Activated CD8-positive, alpha-beta memory T cell treated with anti-CD3 and anti-CD28 coated beads for 4 hours (primary cell): ENCODE results near the gene NUP93.

ENCODE experiments used
- DNase-seq, 2 donors: peaks; one replicate each; pipeline ENCODE4 v3.0.0-alpha.2; 2020; ENCODE audit warnings: low read depth in 2 of 2

Gene NUP93

DNA sequence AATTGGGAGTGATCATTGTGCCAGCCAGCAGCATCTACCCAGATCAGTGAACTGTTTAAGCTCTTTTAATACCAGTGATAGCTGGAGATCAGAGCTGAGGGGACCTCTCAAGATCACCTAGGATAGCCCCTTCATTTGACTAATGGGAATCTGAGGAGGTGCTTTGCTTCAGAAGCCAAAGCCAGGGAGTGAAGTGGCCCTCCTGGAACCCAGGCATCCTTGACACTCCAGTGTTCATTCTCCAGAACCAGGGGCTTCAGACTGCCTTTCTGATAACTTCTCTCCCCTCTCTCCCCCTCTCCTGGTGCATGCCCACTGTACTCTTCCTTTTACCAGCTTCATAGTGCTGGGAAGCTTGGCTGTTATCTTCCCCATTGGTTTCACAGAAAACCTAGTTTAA lies 87.1 kb downstream of the NUP93 start:
- DNase-seq: no peak

DNA sequence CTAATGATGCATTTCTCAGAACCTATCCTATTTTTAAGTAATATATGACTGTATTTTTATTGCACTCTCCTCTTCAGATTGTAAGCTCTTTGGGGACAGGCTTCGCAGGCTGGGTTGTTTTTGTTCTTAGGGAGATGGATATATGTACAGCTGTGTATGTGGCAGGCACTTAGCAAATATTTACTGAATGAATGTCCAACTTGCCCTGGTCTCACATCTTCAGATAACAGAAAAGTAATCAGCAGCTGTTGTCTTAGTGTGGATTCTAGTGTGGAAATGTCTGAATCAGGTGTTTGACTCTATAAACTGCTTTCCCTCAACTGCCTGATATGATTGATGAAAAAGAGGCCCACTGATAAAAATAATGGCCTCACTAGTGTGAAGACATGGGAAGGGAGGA lies 88.0 kb downstream of the NUP93 start:
- DNase-seq: no peak

DNA sequence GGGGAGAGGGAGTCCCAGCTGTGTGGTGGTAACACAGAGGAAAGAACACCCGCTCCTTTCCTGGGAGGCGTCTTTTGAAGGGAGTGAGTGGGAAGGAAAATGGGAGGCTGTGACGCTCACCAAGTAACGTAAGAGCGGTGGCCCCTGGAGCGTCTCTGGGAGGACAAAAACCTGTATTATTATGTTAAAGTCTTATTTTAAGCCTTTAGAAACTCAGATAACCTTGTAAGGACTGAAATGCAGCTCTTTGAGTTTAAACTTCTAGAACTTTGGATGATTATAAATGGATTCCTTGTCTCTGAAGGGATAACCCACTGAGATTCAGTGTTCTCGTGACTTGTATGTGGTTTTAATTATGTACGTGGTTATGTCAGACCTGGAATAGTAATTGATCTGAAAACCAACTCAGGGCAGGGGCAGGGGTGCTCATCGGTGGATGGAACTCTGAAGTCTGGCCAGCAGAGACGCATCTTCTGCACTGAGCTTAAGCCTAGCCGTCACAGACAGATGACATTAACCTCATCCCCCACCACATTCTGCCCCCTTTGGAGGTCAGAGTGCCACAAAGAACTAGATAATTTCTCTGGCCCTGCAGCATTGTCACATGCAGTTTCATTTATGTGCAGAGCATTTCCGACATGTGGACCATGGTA lies 93.3 kb downstream of the NUP93 start:
- no peak for DNase-seq

DNA sequence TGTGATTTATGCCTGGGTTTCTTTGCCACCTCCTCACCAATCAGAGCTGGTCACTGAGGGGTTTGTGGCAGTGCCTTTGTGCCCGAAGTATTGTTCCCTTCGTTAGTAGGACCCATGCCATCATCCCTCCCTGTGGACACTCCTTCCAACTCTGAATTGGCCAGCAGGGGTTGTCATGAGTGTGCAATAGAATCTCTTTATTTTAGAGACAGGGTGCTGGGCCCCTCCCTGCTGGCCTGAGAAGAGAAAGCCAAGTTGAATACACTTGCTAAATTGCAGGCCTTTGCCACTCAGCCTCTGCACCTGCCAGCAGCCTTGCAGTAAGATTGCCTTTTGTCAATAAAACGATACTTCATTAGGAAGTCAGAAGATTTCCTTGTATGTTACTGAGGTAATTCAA lies 94.4 kb downstream of the NUP93 start:
- DNase-seq: no peak

DNA sequence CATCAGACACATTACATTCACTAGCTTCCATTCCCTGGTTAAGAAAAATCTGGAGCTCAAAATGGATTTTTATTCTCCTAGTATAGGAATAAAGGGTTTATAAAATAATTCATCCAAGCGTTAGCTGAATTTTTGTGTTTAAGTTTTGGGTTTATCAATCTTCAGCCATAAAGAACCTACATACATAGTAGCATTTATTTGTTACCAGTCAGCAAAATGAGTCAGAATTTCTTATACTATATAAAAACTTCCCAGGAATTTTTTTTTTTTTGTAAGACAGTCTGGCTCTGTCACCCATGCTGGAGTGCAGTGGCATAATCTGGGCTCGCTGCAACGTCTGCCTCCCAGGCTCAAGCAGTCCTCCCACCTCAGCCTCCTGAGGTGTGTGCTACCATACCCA lies 94.9 kb downstream of the NUP93 start:
- DNase-seq: no peak

DNA sequence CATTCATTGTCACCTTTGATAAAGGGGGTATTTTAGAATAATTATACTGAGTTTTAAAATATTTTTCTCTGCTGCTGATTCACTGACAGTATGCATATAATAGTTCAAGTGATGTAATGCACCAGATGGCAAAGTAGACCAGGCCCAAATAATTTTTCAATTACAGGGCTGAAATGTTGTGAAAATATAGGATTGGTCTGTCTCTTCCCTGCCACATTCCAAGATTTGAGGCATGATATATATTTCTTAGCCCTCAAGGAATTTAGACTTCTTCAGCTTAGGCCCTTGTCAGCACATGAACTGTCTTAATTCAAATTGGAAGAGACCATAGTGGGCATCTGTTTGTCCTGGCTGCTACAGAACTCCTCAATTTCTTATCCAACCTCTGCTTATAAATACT lies 95.9 kb downstream of the NUP93 start:
- no peak for DNase-seq

DNA sequence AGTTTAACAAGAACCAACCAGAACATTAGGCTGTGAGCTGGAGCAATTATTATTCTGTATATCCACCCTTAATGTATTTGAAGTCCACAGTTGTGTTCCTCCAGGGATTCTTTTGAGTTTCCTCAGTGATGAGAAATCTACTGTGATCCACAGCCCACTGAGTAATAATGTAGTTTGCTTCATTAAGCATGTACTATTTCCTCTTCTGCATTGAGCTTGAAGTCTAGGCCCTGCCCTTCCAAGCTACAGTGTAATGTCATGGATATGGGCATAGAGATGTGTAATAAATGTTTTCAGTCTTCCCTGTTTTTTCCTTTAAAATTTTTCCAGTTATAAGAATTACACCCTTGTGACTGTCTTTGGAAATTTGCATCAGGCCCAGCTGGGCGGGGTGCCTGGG lies 98.7 kb downstream of the NUP93 start:
- DNase-seq: no peak

DNA sequence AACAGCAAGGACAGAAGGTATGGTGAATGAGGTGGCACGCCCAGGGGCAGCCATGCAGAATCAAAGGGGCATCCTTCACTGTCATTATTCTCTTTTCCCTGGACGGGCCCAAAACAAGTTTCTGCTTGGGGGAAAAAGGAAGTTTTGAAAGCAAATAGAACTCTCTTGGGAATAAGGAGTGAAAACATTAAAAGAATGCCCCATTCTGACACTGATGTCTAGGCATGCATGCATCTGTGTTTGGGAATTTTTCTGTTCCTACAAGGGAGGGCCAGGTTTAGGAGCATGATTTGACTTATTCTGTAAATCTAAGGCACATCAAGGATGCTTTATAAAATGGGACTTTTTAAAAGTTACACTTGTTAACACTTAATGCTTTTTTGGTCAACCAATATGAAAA lies 100.7 kb downstream of the NUP93 start:
- DNase-seq: no peak

DNA sequence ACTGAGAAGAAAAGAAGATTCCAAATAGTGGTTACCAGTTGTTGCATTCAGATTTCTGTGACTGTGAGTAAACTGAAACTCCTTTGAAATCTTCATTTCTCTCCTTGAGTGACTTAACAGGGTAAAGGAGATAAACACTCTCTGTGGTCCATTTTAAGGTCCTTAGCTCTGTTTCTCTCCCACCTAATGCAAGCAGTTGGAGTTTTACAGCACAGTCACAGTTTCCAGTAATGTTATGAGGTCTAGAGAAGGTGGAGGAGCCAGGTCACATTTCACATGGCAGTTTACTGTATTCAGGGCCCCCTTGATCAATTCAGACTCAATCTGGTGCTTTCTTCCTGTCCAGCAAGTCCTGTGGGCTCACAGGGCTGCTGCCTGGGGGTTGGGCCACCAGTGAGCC lies 102.8 kb downstream of the NUP93 start:
- no peak for DNase-seq

DNA sequence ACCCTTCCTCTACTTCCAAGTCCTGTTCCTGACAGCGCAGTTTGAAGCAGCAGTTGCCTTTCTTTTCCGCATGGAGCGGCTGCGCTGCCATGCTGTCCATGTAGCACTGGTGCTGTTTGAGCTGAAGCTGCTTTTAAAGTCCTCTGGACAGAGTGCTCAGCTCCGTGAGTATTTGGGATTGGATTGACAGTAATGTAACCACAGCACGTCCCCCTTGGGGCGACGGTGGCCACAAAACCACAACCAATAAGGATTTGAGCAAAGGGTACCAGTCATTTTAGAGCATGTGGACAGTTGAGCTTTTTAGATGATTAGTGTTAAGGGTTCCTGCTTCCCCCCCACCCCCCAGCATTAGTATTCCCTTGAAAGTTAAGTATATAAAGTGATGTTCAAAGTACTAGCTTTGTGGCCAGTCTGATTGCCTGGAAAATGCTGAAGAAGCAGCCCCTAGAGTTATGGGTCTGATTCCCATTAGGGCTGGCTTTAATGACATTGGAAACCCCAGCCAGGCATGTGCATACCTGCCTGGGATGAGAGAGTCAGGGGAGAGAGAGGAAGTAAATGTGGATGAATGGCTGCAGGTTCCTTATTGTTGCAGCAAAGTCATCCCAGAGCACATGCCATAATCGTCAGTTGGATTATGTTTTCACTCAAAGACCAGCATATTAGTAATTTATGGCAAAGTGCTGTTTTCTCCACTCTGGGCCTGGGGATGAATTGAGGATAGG lies 103.5 kb downstream of the NUP93 start:
- DNase-seq: no peak

DNA sequence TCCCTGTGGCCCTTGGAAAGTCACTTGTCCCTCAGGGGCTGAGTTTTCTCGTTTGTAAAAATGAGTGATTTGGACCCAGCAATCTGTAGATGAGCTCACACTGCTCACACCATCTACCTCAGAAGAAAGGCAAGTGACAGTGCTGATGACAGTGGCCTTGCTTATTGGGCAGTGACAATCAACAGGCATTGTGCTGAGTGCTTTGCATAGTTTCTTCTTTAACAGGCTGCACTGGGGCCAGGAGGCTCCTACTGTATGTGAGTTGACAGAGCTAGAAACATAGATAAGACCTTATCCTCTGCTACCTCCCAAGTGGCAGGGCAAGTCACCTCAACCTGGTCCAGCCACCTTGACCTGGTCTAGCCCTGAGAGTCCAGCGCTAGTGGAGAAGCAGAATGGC lies 105.4 kb downstream of the NUP93 start:
- DNase-seq: no peak

DNA sequence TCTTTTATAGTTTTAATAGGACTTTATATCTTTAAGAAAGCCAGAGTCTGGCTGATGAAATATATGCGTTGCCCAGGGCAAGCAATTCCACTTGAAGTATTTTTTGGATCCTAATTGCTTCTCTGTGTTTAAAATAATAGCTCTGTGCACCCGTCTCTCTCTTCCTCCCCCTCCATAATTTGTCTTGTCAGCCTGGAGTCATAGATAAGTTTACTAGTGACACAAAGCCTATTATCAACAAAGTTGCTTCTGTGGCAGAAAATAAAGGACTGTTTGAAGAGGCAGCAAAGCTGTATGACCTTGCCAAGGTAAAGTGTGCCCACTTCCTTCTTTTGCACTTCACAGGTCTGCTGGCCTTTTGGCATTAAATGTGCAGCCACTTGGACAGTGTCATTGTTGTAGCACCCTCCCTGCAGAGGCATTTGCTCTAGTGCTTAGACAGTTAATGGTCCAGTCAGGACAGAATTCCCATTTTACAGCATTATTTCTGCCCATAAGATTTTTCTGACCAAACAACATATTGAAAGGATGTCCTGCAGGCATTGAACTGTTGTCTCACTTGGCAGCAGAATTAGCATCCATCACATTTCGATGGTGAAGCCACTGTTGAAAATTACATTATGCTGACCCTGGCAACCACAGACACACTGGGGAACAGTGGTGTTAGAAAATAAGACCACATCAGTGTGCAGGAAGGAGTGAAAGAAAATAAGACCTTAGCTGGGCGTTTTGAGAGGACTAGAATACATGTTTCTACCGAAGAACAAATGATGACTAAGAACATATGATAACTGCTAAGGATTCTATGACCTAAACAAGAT lies 106.7 kb downstream of the NUP93 start:
- no peak for DNase-seq

DNA sequence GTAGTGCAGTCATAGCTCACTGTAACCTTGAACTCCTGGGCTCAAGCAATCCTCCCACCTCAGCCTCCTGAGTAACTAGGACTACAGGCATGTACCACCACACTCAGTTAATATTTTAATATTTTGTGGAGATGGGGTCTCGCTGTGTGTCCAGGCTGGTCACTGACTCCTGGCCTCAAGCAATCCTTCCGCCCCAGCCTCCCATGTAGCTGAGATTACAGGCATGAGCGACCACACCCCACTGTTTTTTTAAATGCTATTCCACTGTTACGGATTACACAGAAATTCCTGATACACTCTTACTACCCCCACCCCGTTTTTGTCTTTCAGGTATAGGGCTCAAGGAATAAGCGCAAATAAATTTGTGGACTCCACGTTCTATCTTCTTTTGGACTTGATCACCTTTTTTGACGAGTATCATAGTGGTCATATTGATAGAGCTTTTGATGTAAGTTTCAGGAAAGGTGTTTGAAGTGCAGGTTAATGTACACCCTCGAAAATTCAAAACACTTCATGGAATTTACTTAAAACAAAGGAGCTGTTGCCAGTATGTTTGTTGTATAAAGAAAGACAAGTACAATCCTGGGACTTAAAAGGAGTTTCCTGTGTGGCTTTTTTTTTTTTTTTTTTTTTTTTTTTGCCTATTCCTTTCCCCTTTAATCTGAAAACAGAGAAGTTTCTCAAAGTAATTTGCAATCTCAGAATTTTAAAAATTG lies 108.9 kb downstream of the NUP93 start:
- DNase-seq: no peak

DNA sequence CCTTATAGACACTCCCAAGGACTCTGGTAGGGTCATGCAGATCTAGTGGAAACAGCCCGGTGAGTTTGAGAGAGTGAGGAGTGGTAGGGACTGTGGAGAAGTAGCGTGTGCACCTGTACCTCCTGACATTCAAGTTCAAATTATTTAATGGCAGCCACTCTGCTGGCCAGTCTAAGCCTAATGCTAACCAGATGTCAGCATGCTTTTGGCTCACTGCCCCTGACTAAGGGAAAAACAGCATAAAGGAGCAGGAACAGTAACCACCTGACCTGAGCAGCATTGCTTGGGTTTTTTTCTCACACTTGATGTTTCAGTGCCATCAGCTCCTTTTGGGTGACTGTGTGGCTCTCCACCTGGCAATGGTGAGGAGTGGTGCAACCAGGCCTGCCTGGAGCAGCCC lies 111.3 kb downstream of the NUP93 start:
- DNase-seq: no peak

DNA sequence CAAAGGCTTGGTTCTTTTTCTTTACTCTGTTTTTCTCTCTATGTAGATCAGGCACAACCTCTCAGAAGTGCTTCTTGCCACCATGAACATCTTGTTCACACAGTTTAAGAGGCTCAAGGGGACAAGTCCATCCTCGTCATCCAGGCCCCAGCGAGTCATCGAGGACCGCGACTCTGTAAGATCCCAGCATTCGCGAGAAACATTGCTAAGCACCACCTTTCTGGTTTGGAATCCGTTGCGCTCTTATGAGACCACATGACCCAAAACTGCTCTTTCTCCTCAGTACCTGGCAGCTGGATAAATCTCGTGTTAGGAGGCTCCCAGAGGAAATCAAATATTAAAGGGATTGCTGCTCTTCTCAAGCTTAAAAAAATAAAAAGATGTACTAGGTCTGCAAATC lies 111.7 kb downstream of the NUP93 start:
- DNase-seq: no peak

DNA sequence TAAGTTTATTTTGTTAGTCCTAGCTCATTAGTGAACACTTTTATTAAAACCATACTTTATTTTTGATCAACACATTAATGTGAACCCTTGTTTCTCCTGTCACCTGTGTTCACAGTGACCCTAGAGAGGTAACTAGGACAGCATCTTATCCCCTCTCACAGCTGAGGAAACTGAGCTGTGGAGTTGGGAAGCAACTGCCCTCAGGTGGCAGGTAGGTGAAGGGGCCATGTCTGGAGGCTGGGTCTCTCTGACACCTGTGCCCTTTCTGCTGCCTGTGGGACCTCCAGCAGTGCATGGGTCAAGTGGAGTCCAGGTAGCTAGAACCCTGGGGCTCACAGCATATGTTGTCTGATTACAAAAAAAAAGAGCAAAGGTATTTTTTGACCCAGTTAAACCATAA lies 112.2 kb downstream of the NUP93 start:
- DNase-seq: no peak

DNA sequence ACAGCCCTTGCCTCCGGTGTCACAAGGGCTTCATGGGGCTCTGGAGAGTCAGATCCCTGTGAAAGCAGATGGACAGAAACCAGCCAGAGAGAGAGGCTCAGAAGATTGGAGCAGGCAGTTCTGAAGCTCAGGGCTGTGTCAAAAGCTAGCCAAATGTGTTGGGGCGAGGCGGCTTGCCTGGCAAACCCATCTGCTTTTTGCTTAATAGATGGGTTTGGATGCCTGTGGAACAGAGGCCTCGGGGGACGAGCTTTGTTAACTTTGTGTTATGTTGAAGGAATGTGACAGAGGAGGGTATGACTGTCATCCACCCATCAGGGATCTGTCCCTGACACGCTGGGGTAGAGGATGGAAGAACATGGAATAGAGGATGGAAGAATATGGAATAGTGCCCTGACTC lies 114.1 kb downstream of the NUP93 start:
- DNase-seq: no peak

DNA sequence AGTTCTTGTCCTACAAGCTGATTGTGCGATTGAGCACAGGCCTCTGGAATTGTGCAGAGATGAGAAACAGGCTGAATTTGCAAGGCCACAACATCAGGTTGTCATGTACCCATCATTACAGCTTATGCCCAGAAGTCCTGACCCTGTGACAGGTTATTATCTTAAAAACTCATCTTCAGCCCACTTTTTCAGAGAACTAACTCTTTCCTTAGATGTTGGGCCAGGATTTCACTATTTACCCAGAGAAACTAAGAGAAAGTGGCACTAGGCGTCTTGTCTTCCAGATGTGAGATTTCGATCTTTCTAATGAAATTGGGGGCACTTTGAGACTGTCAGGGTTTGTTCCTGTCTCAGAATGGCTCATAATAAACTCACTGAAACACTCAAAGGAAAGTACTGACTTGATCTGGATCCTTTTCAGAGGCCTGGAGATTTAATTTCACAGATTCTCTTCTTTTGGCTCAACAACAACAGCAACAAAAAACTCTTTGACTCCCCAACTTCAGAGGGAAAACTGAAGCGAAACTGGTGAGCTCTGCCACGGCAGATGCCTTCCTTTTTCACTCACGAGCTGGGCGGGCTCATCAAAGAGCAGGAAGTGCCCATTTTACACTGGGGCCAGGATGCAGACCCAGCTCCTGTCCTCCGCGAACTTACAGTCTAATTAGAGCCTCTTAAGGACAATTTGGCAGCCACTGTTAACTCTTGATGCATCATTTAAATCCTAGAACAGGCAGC lies 117.4 kb downstream of the NUP93 start:
- no peak for DNase-seq

DNA sequence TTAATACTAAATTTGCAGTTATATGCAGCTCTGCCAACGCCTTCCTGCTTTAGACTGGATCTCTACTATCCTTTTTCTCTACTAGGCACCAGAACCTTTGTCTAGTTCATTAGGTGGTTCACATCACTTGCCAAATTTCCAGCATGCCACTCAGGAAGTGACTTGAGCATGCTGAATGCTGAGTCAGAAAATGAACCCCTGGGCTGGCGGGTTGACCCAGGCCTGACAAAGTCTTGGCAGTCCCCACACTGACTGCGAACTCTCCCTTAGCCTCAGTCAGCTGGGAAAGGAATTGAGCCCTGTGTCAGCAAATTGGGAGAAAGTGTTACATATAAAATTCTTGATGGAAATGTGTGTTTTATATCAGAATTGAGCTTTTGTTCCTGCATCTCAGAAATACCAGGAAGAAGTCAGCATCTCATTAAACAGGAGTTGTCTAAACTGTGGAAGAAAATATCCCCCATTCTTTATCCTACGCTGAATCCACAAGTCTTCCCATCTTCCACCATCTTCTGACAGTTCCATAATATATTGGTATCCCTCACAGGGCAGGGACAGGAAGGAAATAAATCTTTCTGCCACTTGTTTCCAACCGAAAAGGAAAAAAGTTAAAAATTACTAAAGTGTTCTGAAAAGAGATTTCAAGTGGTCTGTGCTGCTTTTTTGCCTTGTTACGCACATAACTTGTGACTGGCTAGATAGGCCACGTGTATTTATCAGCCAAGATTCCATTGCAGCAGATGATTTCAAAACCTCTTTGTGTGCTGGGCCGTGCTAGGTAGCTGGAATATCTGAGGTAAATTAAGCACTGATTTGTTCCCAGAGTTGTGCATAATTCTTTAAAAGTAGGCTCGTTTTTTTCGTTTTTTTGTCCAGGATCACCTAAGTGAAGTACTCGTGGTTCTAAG lies 118.4 kb downstream of the NUP93 start:
- no peak for DNase-seq

DNA sequence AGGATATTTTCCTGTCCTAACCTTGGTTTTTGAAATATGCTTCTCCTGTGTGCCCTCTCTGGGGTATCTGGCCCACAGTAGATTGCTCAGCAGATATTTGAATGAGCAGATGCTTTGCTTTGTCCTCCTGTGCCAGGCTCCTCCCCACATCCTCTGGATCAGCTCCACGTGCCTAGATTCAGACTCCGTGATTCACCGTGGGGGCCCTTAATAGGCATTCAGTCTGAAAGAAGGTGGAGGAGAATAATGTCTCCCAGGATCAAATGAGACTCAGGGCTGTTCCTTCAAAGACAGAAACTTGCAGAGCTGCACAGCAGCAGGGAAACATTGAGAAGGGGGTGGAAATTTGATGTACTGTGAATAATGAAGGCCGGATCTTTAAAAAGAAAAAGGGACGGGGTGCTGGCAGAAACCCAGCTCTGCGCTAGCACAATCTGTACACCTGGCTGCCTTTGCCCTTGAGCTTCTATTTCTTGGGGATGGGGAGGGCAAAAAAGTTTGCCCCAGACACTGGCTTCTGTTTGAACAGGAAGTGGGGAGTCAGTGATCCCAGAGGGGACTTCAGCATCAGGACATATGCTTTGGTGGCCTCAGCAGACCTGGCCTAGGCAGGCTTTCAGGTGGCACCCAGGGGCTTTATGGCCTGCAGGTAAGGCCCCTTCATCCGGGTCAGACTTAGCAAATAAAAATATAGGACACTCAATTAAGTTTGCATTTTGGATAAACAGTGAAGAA lies 119.2 kb downstream of the NUP93 start:
- DNase-seq: no peak
